UCSD-AML1 (cell line): ENCODE measurements around the gene IL13.
"Not testable (repeated sequence)": the region's sequence is repeated elsewhere in the genome, so short reads cannot be mapped to it uniquely, and the experiment has no call there.

Experiments used
- DNase-seq: peaks from one replicate; lab custom pipeline; 2025; ENCODE audit not compliant: unreplicated experiment; lab: John Stamatoyannopoulos, UW

The IL13 gene

DNA sequence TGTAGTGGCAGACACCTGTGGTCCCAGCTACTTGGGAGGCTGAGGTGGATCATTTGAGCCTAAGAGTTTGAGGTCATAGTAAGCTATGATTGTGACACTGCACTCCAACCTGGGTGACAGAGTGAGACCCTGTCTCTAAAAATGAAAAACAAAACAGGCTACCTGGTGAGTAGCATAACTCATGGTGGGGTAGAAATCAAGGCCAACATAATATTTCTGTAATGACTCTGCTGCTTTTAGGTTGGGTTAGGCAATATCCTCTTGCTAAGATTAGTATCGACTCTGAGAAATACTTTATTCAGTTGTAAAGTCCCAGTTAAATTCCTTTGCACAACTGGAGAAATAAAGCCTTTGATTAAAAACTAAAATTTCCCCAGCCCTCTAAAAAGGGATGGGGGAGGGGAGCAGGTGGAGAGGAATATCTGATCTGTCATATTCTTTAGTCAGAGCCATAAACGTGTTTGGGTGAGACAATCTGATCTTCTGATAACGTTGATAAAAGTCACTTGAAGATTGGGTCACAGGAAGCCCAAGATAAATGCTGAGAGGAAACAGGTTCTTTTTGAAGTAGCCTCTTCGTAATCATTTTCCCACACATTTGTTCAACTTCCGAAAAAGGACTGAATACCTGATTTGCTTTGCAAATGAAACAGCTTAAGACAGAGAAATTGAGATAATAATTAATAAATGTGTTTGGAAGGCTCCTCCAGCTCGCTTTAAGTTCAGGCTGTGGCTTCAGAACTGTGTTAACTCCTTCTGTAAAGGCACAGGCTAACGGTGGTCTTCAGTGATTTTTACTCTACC lies 30.8 kb downstream of the IL13 start:
- DNase-seq: no peak

DNA sequence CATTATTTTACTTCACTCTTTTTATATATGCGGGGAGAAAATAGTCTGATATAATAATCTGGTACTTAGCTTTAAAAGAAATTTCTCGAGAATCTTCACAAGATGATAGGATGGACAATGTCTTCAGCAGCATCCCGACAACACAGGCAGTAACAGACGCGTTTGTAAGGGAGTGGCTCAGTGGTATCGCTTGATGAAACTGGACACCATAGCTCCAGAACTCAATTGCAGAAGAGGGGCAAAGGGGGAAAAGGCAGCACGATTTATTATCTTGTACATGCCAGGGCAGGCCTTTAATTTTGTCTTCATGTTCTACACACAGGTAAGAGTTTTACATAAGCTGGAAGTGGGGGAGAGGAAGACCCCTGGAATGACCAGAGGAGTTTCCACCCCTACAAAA lies 31.5 kb downstream of the IL13 start:
- DNase-seq: no peak

DNA sequence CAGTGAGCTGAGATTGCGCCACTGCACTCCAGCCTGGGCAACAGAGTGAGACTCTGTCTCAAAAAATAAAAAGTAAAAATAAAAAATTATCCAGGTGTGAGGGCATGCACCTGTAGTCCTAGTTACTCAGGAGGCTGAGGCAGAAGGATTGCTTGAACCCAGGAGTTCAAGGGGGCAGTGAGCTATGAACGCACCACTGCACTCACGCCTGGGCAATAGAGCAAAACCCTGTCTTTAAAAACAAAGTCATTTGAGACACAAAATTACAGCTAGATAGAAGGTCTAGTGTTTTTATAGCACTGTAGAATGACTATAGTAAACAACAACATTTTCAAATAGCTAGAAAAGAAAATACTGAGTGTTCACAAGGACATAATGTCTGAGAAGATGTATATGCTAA lies 32.2 kb downstream of the IL13 start:
- DNase-seq: no peak

DNA sequence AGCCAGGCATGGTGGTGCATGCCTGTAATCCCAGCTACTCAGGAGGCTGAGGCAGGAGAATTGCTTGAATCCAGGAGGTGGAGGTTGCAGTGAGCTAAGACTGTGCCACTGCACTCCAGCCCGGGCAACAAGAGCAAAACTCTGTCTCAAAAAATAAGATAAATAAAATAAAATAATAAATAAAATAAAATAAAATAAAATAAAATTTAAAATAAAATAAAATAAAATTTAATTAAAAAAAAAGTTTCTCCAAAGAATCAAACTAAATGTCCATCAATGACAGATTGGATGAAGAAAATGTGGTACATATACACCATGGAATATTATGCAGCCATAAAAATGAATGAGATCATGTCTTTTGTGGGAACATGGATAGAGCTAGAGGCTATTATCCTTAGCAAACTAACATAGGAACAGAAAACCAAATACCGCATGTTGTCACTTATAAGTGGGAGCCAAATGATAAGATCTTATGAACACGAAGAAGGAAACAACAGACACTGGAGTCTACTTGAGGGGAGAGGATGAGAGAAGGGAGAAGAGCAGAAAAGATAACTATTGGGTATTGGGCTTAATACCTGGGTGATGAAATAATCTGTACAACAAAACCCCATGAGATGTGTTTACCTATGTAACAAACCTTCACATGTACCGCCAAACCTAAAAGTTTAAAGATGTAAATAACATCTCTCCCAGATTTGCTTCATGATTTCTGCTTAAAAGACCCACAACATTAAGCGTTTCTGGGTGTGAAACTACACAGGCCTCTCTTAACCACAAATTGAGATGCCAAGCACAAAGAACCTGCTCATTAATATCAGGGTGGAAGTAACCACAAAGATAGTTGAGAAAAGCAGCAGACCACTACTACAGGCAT lies 34.0 kb downstream of the IL13 start:
- DNase-seq: not testable (repeated sequence)

DNA sequence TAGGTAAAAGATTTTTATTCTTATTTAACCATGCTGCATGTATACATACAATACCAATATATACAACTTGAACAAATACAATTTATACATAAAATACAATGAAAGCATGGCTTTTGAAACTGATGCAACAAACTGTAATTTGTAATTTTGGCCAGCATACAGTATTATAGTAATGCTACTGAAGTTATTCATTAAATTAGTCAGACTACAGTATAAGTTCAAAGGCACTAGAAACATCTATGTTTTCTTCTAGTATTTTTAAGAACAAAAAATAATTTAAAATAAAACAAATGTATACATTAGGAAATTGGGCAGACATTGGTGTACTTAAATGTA lies 34.6 kb downstream of the IL13 start:
- DNase-seq: no peak

DNA sequence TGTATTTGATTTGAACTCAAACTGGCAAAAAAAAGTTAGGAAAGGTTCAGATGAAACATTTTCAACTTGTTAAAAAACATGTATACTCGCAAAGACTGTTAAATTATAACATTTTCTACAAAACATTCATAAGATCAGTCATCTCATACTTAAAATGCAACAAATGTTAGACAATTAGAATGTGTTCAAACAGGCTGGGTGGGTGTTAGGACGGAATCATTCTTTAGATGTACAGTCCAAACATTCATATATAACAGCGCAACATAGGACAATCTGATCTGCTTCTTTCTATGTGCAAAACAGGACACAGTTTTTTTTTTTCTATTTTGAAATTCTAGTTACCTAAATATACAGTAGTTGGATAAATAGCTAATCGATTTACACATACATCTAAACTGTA lies 38.0 kb downstream of the IL13 start:
- no peak for DNase-seq

DNA sequence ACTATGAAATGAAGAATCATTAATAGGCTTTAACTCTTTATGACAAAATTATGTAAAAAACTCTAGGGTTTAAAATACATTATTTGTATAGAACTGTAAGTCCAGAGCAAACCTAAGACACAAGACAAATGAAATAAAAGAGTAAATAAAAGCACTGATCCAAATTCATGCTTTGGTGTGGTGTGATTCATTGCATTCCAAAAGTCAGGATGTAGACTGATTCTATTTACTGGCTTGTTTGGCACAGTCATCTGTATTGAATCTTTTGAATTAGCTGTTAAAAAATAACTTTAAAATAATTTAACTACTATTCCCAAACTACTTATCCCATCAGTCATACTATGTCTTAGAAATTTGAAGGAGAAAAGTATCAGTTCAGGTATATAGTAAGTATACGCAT lies 46.9 kb downstream of the IL13 start:
- DNase-seq: no peak

DNA sequence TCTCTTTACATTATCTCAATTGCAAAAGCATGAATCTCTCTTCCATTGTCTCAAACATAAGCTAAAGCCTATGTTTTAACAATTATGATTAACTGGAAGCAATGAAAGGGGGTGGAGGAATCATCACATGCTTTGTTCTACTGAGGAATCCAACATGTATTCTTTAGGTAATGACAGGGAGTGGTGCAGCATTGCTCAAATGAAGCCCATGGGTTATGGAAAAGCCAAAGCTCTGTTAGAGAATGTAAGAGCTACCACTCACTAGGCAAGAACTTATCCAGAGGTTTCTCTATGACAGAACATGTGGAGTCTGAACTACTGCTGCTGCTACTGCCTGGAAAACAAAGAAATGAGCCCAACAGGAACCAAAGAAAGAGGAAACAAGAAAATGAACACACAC lies 50.7 kb downstream of the IL13 start:
- DNase-seq: no peak
